NB4 (cell line): ENCODE results near the gene FOXD4.
"Not testable (repeated sequence)": the region's sequence is repeated elsewhere in the genome, so short reads cannot be mapped to it uniquely, and the experiment has no call there.

Source experiments
- DNase-seq: peaks from one replicate; pipeline ENCODE4 v3.0.0; 2010; ENCODE audit warnings: low read depth
- H3K4me3 ChIP-seq: one replicate; pipeline ENCODE4 v1.5.1; 2011; ENCODE audit warnings: mild to moderate bottlenecking, low read depth, low read length, moderate library complexity

Gene FOXD4

DNA sequence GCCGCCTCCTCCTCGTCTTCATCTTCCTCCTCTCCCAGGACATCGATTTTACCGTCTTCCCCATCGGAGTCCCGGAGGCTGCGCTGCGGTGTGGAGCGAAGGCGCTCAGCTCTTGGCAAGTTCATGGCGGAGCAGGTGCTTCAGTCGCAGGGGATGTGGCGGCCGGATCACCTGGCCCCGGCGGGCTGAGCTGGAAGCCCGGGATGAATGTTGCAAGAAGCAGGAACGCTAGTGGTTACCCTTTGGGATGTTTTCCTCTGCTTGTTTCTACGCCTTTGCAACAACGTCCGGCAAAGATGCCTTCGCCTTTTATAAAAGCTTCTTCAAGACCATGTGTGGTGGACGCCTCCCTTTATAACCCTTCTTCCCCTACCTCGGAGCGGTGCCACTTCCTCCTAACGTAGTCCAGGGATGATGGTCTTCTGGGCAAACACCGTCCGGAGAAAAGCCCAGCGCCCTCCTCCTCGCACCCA lies at the start of gene FOXD4:
FOXD4 (minus strand) TSS at position 423 of the 473 bp plus-strand sequence; CDS start at position 125, 298 bp downstream.
- H3K4me3 ChIP-seq = not testable (repeated sequence)
- peak; percentile 11 for DNase-seq

DNA sequence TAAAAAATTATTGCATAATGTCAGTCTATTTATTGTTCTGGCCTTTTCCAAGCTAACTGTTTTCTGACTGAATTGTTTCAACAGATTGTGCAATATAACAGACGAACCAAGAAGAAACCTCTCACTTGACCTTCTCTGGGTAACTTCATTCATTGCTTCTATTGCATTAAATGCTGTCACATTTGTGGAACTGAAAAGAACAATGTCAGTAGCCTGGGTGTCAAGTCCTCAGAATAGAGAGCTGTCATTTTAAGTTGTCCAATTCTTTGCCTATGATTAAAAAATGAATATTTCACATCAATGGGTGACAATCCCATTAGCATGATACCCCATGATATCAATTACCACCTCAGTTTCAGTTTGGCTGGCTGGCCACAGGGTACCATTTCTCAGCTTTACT lies 41.7 kb upstream of the FOXD4 start:
- peak; percentile 50 for DNase-seq
- not testable (repeated sequence) for H3K4me3 ChIP-seq

DNA sequence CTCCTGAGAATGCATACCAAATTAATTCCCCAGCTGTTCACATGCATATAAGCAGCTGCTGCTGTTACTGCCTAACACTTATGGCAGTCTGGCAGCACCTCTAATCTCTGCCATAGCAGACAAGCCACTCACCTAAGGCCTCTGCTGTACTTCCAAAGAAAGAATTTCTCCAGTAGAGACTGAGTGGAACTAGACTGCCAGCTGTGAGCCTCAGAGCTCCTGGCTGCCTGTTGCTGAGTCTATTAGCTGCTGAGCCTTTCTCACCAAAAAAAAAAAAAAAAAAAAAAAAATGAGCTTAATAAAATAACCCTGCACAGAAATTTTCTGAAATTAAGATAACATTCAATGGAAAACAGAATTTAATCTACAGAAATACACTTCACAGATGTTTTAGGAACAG lies 33.0 kb upstream of the FOXD4 start:
- not testable (repeated sequence) for H3K4me3 ChIP-seq, DNase-seq

DNA sequence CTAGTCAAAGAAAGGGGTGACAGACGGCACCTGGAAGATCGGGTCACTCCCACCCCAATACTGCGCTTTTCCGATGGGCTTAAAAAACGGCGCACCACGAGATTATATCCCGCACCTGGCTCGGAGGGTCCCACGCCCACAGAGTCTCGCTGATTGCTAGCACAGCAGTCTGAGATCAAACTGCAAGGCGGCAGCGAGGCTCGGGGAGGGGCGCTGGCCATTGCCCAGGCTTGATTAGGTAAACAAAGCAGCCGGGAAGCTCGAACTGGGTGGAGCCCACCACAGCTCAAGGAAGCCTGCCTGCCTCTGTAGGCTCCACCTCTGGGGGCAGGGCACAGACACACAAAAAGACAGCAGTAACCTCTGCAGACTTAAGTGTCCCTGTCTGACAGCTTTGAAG lies 21.7 kb upstream of the FOXD4 start:
- not testable (repeated sequence) for DNase-seq, H3K4me3 ChIP-seq

DNA sequence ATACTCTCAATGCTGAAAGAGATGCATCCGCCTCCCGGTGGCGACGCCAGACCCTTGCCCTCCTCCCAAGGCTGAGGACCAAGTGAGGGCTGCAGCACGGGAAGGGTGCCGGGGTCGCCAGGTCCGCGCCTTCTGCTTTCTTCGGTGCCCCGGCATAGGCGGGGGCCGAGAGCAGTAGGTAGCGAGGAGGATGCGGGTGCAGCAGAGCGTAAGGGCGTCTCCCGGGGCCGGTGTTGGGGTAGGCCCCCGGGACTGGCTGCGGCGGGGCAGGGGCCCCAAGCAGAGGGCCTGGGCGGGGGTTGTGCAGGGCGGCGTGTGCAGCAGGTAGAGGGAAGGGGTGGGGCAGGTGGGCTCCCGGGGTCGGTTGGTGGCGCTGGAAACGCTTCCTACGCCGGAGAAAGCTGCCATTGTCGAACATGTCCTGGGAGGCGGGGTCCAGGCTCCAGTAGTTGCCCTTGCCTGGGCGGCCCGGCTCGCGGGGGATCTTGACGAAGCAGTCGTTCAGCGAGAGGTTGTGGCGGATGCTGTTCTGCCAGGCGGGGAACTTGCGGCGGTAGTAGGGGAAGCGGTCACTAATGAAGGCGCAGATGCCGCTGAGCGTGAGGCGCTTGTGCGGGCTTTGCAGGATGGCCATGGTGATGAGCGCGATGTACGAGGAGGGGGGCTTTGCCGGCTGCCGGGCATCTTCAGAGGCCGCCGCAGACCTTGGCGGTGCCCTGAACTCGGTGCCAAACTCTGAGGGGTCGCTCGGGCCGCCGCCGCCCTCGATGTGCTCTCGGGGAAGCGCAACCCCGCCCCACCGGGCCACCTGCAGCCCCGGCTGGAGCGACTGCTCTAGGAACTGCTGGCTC lies 848 bp downstream of the FOXD4 start:
- H3K4me3 ChIP-seq, DNase-seq: not testable (repeated sequence)

DNA sequence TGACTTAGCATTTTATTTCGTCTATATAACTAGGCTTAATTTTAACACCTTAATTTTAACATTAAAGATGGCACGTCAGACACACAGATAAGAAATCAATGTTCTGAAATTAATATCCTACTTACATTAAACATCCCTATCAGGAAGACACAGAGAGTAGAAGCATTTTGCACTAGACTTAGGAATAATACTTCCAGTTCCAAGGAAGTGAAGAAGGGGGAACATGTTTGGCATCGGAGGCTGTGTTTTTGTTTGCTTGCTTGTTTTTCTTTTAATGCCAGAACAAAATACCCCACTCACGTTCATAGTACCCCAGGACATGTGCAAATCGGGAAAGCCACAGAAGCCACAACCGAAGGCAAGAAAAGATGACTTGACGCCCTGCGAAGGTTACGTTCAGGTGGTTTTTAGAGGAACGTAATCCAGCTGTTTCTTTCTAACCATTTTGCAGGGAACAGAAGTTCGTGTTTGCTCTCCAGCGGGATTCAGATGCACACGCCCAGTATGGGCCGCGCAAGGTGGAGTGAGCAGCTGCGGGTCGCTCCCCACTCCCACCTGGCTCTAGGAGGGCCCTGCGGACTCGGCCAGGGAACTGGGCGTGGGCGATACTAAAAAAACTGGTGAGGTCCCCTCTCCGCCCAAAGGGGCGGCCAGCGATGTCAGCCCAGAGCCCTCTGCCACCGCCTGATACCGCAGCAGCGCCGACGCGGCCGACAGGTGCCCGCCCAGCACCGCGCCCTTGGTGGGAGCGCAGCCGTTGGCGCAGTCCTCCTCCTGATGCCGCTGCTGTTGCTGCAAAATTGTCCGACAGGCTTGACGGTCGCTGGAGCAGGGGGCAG lies 1.8 kb downstream of the FOXD4 start:
- H3K4me3 ChIP-seq, DNase-seq: not testable (repeated sequence)

DNA sequence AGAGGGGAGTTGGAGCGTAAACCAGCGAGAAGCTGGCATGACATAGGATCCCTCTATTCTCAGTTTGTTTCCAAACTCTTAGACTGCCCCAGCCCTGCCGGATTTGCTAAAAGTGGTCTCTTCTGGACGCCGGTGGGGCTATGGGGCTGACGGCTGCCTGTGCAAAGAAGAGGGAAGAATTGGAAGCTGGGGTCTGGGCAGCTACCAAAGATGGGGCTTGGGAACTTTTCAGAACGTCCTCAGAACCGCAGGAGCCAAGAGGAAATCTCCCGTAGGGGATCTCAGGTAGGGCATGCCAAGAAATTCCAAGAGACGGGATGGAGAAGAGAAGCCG lies 3.1 kb downstream of the FOXD4 start:
- peak; percentile 14 for DNase-seq
- H3K4me3 ChIP-seq = not testable (repeated sequence)

DNA sequence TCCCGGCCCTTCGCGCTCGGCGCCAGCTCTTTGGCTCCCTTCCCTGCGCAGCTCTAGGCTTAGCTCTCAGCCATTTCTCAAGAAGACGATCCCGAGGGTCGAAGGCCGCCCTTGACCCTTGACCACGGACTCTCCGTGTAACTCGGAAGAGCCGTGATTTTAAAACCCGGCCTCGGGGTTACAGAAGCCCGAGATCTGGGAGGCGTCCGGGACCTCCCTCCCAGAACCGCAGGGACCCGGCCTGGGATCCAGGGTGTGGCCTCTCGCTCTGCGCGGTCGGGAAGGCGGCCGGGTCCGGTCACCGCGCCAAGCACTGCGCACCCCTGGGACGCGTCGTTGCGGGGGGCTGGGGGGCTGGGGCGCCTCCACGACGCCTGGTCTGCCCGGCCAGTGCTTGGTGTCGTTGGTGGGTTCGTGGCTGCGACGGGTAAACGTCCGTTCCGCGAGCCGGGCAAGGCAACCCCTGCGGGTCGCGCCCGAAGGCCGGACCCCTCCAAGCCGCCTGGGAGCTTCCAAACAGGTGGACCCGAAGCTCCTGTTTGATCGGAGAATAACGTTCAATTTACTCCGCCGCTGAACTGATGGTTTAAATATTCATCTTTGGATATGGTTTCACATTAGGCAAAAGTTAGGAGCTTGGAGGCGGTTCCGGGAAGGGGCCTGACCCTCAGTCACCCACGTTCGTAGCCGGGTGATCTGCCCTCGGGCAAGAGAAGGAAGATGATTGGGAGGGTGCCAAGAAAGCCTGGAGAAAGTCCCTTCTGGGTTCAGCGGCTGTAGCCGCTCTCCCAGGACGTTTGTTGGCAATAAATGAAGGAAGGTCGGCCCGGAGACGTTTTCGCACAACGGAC lies 3.7 kb downstream of the FOXD4 start:
- peak; percentile 28 for DNase-seq
- peak overlapping the region; percentile 57 for H3K4me3 ChIP-seq

DNA sequence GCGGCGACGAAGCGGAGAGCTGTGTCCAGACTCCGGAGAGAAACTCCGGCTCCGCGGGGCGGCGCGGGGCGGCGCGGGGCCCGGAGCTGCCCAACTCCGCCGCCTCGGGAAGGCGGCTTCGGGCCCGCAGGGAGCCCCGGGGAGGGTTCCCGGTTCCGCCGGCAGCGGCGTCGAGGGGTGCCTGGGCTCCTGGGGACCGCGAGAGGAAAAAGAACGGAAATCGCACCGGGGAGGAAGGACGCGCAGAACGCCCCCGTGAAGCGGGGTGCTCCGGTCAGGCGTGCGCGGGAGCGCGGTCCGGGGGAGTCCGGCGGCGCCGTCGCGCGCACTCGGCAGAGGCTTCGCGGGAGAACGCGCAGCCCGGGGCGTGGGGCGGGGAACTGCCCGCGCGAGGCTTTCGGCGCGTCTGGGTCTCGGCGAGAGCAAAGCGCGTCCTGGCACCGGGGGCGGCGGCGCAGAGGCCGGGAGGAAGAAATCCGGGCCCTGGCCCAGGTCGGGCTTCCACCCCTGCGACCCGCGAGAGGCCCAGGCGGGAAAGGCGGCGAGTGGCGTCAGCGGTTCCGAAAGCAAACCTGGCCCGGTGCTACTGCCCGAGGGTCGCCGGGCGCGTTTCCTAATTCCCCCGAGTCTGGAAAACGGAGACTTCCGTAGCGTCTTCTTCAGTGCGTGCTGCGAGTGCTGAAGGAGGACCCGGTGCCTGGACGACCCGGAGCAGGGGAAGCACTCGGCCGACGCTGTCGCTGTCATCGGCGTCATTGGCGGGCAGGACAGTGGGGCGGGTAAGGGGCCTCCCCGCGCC lies 4.5 kb downstream of the FOXD4 start:
- H3K4me3 ChIP-seq = peak overlapping the region; percentile 57
- DNase-seq = peak; percentile 79

DNA sequence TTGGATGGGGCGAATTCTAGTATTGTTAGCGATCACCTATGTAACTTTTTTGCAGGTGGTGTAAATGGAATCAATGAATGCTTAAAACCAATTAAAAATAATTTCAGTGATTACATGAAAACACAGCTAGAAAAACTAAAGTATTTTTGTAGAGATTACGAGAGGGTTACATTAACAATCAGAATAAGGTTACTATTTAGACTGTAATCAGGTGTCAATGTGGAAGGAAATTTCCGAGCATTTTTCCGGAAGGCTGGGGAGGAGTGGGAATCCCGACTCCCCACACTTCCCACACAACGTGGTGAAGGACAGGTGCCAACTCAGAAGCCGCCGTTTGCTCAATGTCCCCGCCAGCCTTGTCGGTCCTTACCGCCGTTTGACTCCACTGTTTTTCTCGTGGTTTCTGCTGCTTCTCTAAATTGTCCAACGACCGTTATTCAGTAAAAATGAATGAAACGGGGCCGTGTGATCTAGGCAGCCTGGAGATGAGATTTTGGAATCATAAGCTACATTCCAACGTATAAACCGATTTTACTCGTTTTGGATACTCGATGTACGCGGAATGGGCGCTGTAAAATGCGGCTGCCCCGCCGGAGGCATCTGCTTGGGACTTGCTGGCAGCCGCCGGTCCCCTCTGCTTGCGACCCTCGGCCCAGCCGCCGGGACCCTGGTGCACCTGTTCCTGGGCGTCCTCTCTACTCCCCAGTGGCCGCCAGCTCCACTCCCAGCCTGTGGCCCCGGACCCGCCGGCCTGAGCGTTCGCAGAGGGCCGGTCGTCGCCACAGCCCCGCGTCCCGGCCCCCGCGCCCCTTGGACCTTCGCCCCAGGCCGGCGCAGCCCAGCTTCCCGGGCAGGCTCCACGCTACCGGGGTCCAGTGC lies 5.4 kb downstream of the FOXD4 start:
- not testable (repeated sequence) for H3K4me3 ChIP-seq
- peak; percentile 48 for DNase-seq

DNA sequence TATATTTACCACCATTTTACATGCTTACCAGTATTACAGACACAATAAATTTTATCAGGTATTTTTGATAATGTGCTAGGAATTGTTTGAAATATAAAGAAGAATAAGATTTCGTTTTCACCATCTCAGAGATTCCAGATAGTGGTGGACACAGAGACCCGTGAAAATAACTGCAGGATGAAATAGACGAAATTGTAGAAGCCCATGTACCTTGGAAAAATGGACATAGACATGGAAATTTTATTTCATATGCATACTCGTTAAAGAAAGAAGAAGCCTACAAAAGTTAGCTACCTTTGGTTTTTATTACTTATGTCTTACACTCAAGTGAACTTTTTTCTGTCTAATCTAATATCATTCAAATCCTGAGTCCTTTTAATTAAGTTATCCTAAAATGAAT lies 7.5 kb downstream of the FOXD4 start:
- not testable (repeated sequence) for H3K4me3 ChIP-seq, DNase-seq

DNA sequence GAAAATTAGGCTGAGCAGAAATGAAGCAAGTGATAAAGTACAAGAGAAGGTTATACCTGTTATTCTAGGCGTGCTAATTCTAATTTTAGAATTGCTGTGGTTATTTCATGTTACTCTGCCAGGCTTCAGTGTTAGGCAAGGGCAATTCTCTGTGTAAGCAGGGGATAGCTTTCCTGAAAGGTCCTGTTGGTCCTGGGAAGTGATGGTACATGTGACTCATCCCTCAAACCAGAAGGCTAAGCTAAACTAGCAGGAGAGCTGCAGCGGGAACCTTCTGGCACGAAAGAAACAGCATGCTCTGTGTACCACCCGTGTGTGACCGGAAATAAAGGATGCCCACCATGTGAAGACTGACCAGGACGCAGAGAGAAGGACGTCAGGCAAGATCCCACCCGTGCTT lies 8.7 kb downstream of the FOXD4 start:
- not testable (repeated sequence) for H3K4me3 ChIP-seq, DNase-seq

DNA sequence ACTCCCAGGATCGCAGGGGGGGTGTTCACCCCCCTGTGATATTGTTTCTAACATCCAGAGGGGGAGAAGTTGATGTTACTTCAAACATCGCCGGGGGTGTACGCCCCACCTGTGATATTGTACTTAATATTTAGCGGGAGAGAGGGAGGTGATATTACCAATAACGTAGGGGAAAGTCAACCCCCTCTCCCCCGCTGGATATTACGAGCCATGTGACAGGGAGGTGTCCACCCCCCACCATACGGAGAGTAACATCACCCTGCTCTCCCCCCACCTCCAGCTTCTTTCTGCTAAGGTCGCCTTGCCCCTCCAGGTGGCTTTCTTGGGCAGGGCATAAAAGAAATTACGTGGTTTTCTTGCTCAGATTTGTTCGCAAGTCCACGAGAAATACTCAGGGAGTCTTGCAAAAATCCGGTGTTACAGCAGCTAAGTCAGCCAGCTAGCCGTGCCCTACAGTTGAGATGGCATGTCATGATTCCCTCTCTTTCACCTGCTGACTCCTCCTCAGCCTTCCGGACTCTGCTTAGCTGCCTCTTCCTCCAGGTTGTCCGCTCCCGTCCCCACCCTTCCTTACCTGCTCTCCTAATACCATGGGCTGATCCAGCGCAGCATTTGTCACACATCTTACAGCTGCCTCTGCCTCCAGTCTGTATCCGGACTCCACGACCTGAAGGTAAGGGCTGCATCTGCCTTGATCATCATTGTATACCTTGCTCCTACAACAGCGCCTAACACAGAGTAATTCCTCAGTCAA lies 9.3 kb downstream of the FOXD4 start:
- DNase-seq = not testable (repeated sequence)

DNA sequence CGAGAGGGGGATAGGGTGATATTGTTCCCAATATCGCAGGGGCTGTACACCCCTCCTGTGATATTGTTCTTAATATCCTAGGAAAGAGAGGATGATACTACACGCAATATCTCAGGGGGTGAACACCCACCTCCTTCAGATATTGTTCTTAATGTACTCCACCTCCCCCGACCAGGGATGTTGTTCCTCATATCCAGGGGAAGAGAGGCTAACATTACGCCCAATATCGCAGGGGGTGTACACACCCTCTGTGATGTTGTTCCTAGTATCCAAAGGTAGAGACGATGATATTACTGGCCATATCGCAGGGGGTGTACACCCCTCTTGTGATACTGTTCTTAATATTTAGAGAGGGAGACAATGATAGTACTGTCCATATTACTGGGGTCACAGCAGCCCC lies 12.2 kb downstream of the FOXD4 start:
- not testable (repeated sequence) for H3K4me3 ChIP-seq, DNase-seq

More for the DNA sequence above, 9.3 kb downstream of the FOXD4 start:
- not testable (repeated sequence) for H3K4me3 ChIP-seq

DNA sequence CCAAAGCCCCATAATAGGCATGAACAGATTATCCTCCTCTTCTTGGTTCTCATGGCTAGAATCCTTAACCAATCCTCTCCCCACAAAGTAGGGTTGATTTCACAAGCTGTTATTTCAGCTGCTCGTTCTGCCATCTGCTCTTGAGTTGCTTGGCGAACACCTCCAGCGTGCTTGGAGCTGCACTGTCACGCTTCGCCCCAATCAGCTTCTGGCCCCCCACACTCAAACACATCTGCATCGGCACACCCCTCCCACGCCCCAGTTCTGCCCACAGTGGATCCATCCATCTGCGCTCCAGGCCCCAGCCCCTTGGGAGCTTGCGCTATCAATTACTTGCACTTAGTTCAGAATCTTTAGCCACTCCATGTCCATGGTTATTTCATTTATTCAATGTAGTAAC lies 17.8 kb downstream of the FOXD4 start:
- not testable (repeated sequence) for H3K4me3 ChIP-seq, DNase-seq

DNA sequence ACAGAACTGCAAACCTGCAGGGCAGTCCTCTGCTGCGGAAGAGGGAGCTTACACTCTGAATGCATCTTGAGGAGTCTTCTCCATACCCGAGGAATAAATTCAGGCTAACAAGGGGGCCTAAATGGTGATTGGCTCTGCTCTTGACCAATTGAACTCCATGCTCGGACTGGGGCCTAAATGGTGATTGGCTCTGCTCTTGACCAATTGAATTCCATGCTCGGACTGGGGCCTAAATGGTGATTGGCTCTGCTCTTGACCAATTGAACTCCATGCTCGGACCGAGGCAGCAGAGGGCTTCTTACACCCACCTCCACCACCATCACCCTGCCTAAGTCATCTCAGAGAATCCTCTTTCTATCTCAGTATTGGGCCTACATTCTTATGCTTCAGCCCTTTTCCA lies 18.4 kb downstream of the FOXD4 start:
- not testable (repeated sequence) for H3K4me3 ChIP-seq
- peak; percentile 4 for DNase-seq

DNA sequence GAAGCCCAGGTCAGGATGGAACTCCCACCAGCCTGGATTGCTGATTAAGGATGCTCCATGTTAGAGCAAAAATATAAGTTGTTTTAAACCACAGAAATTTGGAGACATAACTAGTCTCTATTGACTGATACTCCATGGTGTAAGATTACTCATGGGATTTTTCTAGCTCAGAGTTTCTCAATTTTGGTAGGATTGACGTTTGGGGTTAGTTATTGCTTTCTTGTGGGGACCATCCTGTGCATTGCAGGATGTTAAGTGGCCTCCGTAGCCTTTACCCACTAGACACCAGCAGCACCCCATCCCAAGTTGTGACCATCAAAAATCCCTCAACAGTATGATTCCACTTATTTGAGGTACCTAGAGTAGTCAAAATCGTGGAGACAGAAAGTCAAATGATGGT lies 19.4 kb downstream of the FOXD4 start:
- H3K4me3 ChIP-seq = not testable (repeated sequence)
- DNase-seq = peak; percentile 31
